Measurements from ENCODE around the gene GRID1. TPM values are rescaled to one million over a fixed set of nuclear protein-coding genes. Genes with fewer than 3 reads are reported as not detected.

Gene GRID1
- total RNA-seq, 1 donor from 2014 or later = 0.12 TPM

DNA sequence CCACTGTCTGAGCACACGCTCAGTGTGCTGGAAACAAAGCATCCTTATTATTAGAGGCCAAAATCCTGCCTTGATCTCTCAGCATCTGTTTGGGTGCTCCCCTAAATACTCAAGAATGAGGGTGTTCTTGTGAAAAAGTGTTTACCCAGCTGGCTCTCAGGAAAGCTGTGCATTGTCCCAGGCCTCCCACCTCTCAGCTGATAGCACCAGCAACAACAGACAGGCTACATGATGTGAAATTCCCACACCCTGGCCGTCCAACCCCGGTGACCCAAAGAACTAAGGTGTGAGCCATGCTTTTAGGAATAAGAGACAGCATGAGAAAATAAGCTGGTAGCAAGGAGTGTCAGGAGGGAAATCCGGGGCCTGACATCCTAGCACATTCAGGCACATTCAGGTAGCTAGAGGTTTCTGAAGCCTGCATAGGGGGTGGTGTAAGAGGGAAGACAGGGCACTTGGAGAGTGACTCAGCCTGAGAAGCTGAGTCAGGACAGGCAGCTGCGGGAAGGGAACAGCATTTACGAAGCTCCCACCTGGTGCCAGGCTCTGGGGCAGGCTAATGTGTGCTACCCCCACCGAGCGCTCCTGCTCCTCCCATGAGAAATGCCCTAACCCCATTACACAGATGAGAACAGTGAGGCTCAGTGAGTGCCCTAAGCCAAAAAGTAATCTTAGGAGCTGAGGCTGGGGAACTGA lies 205.6 kb downstream of the GRID1 start:
- DNase-seq (ENCODE audit: extremely low read depth, low read depth, low spot score) = no peak

DNA sequence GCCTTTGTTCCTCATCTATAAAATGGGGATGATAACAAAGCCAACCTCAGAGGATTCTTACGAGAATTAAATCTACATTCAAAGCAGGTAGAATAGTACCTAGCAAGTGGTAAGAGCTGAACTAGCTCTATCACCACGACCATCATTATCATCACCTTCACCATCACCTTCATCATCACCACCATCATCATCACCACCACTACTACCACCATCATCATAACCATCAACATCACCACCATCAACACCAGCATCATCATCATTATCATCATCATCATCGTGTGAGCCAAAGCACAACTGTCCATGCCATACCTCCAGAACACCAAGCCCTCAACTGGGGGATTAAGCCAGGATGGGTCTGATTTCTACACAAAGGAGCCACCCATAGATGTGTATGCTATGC lies 206.8 kb downstream of the GRID1 start:
- DNase-seq (ENCODE audit: extremely low read depth, low read depth, low spot score) = no peak

DNA sequence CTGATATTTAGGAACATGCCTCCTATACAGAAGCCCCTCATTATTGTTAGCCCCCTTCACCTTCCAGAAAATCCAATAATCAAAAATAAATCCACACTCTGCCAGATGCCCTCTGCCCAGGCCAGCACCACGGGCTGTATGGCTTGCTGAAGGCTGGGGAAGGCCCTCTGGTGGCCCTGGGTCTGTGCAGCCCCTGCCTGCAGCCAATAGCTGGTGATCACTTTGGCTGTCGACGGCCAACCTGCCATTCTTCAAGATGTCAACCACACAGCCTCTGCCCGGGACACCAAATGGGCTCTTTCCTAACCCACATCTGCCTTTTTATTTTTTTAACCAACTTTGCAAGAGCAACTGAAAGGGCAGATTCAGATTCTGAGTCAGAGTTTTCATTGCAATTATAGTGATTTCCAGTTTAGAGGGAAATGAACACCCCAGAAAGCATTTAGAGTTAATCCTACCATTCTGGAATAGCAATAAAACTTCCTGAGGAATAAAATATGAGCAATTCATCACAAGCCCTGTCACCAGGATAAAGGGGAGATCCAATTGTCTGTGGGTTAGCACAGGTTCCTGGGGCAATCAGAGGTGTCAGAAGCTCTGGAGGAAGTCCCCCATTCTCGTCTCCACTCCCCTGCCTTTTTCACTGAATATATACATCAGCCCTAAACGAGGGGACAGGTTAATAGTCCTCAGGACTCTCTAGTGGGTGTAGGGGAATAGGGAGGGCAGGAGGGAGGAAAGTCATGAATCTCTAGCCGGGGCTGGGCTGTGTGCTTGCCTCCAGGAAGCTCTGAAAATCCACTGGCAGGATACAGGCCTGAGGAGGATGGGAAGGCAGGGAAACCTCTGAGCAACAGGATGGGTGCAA lies 211.3 kb downstream of the GRID1 start:
- no peak for DNase-seq (ENCODE audit: extremely low read depth, low read depth, low spot score)

DNA sequence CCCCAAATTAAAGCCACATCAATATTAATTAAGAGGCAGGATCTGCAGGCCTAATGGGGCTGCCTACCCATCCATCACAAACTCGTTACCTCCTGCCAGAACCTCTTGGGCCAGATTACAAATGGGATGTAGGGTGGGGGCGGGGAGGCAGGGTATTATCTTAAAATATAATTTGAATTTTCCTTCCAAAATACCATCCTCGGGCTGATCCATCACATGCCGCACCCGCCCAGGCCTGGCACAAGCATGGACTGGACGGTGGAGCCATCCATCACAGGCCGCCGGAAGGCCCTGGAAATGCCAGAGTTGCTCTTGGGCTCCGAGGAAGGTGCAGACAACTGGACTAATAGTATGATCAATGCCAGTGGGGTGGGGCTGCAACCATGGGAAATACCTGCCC lies 212.8 kb downstream of the GRID1 start:
- DNase-seq (ENCODE audit: extremely low read depth, low read depth, low spot score) = no peak

DNA sequence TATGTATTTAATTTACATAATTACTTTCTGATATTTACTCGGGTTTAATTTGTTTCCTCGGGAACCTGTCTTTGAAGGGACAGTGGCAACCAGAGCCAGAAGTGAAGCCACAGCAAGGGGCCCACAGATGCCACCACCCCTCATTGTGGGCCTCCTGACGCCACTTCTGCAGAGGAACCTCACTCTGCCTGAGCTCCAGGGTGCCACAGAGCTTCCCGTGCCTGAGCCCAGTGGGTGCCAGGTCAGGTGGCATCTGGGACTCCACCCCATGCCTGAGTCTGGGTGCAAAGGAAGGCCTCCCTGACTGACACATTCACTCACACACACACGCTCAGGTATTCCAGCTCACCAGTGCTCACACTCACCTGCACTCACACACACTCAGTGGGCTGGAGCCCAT lies 213.7 kb downstream of the GRID1 start:
- no peak for DNase-seq (ENCODE audit: extremely low read depth, low read depth, low spot score)

DNA sequence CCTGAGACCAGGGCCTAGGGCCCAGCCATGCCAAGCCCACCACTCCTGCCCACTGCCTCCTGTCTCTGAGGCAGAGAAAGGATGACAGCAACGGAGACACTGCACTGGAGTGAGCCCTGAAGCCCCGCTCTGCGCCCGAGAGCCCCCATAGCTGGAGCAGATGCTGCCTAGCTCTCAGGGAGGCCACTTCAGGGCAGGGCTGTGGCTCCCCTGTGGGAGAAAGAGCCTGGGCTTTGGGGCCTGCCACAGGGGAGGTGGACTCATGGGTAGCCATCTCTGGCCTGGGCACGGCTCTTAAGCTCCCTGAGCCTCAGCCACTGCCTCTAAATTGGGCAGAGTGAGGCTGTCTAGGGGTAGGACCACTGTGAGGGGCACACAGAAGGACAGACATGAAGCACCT lies 214.2 kb downstream of the GRID1 start:
- DNase-seq (ENCODE audit: extremely low read depth, low read depth, low spot score) = no peak

DNA sequence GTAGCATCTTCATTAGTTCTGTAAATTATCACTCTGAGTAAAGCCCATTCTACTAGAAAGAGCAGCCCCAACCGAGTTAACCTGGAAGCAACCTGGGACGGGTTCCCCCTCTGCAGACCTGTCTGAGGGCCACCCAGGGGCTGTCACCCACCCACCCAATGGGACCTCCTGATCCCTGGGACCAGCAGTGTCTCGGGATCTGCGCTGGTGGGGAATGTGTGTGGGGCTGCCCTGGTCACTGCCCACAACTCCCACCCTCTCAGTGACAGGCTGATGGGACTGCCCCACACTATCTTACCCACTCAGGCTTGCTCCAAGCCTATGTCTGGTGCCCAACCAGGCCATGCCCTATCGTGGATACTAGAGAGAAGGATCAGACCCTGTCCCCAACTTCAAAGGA lies 215.0 kb downstream of the GRID1 start:
- no peak for DNase-seq (ENCODE audit: extremely low read depth, low read depth, low spot score)

DNA sequence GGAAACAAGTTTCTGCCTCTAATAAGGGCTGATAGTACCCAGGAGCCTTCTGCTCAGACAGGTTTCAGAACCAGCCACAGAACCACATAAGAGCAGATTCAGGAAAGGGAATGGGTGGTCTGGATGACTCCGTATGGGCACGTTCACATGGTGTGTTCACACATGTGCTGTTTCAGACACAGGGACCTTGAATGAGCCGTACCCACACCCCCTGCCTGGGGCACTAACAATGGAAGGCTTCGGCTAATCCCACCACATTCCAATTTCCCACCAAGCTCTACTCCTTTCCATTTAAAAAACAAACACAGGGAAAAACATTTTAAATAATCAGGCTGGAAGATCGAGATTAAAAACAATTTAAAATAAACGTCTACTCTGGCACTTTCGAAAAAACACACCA lies 217.3 kb downstream of the GRID1 start:
- no peak for DNase-seq (ENCODE audit: extremely low read depth, low read depth, low spot score)

DNA sequence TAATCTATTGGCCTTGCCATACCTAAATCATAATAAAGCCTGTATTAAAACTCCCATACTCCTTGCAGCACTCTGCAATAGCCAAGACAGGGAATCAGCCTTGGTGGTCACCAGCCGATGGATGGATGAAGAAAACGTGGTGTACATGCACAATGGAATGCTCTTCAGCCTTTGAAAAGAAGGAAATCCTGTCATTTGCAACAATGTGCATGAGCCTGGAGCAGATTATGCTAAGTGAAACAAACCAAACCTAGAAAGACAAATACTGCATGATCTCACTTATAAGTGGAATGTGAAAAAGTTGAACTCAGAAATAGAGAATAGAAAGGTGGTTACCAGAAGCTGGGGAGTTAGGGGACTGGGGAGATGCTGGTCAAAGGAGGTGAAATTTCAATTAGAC lies 218.5 kb downstream of the GRID1 start:
- no peak for DNase-seq (ENCODE audit: extremely low read depth, low read depth, low spot score)

DNA sequence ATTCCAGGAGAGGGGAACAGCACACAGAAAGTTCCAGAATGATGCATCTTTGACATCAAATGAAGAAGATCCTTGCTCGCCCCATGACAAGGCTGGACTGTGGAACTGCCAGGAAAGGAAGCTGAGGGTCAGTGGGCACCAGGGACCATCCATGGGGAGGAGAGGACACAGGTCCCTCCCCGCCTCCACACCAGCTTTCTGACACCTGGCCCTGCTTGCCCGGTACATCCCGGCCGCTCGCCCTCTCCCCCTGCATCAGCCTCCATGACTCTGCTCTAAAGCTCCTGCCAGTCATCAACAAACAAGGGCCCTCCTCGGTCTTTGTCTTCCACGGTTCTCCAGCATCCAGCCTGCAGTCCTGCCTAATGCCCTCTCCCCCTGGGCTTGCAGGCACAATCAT lies 222.3 kb downstream of the GRID1 start:
- DNase-seq (ENCODE audit: extremely low read depth, low read depth, low spot score) = no peak

DNA sequence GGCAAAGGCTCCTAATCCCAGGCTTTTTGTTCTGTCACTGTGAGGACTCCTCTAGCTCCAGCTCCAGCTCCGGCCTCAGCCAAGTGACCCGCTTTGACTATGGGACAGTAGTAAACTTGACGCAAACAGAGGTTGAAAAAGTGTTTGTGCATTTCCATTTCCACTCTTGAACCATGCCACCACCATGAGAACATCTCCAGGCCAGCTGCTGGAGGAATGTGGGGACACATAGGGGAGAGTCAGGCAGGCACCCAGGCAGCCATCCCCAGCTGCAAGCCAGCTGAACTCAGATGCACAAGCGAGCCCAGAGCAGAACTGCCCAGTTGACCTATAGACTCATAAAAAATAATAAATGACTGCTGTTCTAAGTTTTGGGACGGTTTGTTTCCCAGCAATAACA lies 224.7 kb downstream of the GRID1 start:
- DNase-seq (ENCODE audit: extremely low read depth, low read depth, low spot score) = no peak

DNA sequence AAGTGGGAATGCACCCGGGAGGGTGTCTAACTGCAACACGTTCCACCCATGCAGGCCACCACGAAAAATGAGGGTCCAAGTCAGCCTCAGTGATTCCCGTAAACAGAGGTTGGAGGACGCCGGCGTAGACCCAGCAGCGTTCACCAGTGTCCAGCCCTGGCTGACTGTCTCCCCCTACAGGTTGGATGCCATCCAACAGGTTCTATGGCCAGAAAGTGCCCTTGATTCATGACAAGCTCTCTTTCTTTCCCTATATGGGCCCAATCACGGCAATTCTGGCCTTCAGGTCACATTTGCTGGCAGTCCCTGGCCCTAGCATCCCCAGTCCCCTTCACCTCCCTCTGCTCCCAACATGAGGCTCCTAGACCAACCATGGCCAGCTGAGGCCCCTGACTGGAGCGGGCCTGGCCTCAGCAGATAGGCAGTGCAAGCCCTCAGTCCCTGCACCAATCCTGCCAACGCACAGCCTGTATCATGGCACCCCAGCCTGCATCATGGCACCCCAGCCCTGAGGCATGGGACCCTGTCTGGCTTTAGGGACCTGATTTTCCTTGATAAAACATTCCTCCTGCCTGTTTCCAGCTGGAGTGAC lies 227.4 kb downstream of the GRID1 start:
- DNase-seq (ENCODE audit: extremely low read depth, low read depth, low spot score) = no peak

DNA sequence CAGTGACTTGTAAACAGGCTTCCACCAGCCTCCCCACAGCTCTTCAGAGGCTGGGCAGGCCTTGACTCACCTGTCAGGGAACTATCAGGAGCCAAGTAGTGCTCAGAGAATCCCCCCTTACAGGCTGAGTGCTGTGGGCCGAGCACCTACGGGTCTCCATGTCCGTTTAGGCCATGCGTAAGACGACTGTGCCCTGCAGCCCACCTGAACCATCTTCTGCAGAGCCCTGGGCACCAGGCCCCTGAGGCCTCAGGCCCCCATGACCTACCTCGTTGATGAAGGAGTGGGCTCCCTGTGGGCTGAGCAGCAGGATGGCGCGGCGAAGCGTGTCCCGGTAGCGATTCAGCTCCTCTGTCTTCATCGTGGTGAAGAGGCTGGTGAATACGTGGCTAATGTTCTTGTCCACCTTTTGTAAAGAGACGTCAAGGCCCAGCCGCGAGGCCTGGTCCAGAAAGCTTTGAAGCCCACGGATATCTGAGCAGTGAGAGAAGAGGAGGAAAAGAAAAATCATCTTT lies 228.0 kb downstream of the GRID1 start:
- DNase-seq (ENCODE audit: extremely low read depth, low read depth, low spot score) = no peak

DNA sequence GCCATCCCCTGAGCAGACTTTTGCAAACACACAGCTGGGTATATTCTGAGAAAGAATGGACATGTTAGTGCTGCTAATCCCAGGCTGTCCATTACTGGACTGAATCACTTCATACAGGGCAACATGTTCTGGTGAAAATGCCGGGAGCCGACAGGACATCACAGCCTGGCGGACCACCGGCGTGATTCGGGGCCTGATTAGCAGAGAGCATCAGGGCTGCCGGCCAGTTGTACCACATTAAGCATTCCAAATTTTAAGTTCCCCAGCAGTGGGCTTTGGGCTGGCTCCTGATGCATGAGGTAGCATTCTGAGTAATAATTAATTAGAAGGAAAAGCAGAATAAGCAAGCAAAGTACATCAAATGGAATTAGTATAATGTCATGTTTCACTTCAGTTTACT lies 229.0 kb downstream of the GRID1 start:
- DNase-seq (ENCODE audit: extremely low read depth, low read depth, low spot score) = no peak

DNA sequence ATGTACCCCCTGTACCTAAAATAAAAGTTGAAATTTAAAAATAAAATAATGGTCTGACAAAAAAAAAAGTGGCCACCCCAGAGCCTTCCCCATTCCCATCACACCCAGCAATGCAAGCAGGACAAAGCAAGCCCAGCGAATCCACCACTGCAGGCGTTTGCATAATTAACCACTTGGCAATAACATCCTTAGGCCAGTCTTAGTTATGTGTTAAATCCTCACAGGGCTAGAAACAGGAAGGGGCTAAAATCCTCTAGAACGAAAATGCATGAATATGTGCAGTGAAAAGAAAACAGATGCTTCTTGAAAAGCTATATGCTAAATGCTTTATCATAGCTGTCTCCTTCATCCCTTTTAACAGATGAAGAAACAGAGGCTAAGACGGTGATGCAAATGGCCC lies 229.7 kb downstream of the GRID1 start:
- no peak for DNase-seq (ENCODE audit: extremely low read depth, low read depth, low spot score)

DNA sequence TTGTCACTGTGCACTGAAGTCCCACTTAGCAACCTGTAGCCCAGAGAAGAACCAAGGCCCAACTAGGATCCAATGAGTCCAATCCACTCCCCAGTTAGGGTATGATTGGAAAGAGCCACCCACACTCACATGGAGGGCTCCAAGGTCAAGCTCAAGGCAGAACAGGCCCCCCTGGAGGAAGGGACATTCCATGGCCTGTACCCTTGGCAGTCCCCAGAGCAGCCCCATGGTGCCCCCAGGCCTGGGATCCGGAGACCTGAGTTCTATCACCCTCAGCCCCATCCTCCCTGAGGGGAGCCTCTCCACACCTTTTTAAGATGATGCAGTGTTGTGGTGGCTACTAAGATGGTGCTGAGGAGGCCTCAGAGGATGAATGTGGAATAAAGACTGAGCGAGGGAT lies 231.4 kb downstream of the GRID1 start:
- no peak for DNase-seq (ENCODE audit: extremely low read depth, low read depth, low spot score)

DNA sequence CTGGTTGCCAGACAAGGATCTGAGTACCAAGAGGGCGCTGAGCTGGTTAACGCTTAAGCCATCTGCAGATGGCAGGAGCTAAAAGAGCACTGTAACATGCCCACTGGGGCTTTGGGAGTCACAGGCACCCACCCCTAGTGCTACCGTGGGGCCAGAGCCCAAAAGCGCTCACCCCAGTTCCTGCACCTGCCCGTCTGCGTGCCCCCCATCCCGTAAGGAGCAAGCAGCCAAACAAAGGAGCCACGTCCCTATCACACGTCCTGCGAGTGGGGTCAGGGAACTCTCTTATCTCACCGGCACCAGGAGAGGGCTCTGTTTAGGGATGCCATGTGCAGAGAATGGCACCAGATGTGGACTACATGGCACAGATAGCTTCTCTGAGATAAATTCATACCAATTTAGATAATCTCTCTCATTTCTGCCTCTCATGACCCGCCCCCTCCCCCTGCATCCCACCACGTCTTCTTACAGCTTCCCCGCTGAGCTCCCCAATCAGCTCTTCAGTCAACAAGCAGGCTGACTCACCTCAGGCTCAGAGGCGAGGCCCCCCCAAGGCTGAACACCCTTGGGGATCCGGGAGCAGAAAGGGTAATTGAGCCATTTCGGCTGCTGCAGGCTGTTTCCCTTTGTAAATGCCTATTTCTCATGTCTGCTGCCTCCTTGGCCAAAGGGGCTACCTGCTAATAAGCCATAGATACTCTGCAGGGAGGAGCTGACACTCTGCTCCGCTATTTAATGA lies 235.7 kb downstream of the GRID1 start:
- DNase-seq (ENCODE audit: extremely low read depth, low read depth, low spot score) = no peak

DNA sequence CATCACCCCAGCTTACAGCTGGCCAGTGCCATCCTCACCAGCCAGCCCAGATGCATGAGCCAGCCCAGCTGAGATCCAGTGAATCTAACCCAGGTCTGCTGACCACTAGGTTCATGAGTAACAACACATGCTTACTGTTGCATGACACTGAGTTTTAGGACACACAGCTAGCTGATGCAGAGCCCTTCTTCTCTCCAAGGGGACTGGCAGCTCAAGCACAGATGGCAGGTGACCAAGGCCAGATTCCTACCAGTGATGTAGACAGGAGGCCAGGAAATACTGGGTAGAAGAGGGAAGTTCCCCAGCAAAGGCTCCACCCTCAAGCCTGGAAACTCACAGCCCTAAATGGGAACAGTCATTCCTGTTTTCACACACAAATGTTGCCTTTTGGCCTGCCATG lies 236.6 kb downstream of the GRID1 start:
- no peak for DNase-seq (ENCODE audit: extremely low read depth, low read depth, low spot score)

DNA sequence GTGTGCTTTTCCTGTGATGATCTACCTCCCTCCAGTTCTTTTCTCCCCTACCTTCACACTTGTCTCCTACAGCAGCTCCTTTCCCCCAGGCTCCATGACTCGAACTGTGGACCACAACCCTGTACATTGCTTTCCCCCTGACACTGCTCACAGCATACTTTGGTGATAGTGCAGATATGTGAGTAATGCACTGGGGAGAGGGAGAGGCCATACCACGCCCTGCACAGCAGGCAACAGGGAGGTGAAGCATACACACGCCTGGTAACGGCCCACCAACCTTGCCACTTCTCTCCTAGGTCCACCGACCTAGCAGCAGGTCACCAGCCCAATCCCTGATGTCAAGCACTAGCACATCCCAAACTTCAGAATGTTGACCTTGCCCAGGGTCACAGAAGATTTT lies 238.2 kb downstream of the GRID1 start:
- DNase-seq (ENCODE audit: extremely low read depth, low read depth, low spot score) = no peak

DNA sequence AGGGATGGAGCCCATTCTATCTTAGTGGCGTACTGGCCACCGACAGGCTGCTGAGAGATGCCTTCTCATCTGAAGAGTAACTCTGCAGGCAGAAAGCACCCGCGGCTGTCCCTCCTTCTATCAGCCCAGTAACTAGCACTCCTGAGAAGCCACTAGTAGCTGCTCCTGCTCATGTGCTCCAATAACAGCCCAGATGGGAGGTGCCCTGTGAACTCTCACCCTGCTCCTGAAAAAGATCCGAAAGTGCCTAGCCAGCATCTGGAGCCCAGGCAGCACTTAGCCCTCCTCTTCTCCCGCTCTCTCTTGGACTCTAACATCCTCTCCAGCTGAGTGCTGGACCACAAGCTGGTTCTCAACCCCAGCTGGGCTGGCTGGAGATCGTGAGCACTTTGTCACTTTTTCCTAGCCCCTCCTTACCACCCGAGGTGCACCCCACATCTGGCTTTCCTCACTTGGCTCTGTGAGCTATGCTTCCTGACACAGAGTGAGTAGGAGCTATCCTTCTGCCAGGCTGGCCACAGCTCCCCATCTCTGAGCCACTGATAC lies 239.2 kb downstream of the GRID1 start:
- DNase-seq (ENCODE audit: extremely low read depth, low read depth, low spot score) = no peak

DNA sequence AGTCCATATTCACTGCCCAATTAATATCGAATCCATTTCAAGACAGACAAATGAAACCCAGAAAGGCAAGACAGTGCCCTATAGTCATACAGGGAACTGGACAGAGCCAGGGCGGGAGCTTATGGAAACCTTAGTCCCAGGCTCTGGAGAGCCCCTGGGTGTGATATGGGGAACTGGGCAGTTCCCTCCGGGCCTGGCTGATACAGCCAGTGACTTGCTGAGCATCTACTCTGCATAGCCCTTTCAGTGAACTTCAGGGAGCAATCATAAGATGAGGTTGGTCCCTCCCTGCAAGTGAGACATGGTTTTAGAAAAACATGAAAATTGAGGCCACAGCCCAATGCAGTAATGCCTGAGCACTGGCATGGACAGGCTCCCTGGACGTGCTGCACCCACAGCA lies 241.9 kb downstream of the GRID1 start:
- no peak for DNase-seq (ENCODE audit: extremely low read depth, low read depth, low spot score)

Data from glomerular endothelial cell (primary cell).